HepG2 (cell line): ENCODE data around the gene HS3ST5.

Experiments
- GTF2F1 ChIP-seq: fragments of 150-350 bp; IDR thresholded peaks from 2 replicates; pipeline ENCODE4 v1.6.1; 2014; ENCODE audit warnings: low read length
- JUND ChIP-seq: sonication (generic); formaldehyde crosslinking; IDR thresholded peaks from 2 replicates; pipeline ENCODE4 v1.8.0; 2022; ENCODE audit warnings: mild to moderate bottlenecking, missing genetic modification reagents
- TCF7 ChIP-seq: sonication (generic); IDR thresholded peaks from 2 replicates; pipeline ENCODE4 v1.6.1; 2016; ENCODE audit warnings: antibody characterized with exemption, low read depth

GRCh38 chr6:114310053-114310452 is 32.8 kb downstream of the HS3ST5 start:
- TF ChIP-seq TCF7 (no peak), GTF2F1 (no peak), JUND (no peak)
